ENCODE results near the gene ZNF710.
A peak's percentile ranks its signal among the peaks of the same experiment; 100 is the strongest.
"Not testable (repeated sequence)": the region's sequence is repeated elsewhere in the genome, so short reads cannot be mapped to it uniquely, and the experiment has no call there.

The ZNF710 gene

GRCh38 chr15:90101969-90102890, 101.1 kb downstream of the ZNF710 start, which contains the start of gene IDH2:
Gene IDH2, minus strand, starts transcription at chr15:90102468. Its CDS starts 78 bp downstream, at chr15:90102390.
- H3K4me3 ChIP-seq (ENCODE audit: low read depth, low read length) = peak within 1 kb of the TSS; percentile 65
- no peak for TF ChIP-seq CTCF (conservative IDR thresholded peaks at IDR 0.05; ENCODE audit: low read depth, low read length)
- peak; percentile 72 for DNase-seq (ENCODE audit: low read depth)

GRCh38 chr15:90103701-90104329, 102.7 kb downstream of the ZNF710 start:
- no peak overlapping the region for H3K4me3 ChIP-seq (ENCODE audit: low read depth, low read length)
- no peak for DNase-seq (ENCODE audit: low read depth)
- no peak for TF ChIP-seq CTCF (conservative IDR thresholded peaks at IDR 0.05; ENCODE audit: low read depth, low read length)

- TF ChIP-seq CTCF (conservative IDR thresholded peaks at IDR 0.05; ENCODE audit: low read depth, low read length) = no peak
- DNase-seq (ENCODE audit: low read depth) = no peak
- H3K4me3 ChIP-seq (ENCODE audit: low read depth, low read length) = no peak overlapping the region
Measured at GRCh38 chr15:90104551-90104950, 103.4 kb downstream of the ZNF710 start.

GRCh38 chr15:90105521-90105920, 104.4 kb downstream of the ZNF710 start:
- DNase-seq (ENCODE audit: low read depth) = no peak
- no peak for TF ChIP-seq CTCF (conservative IDR thresholded peaks at IDR 0.05; ENCODE audit: low read depth, low read length)
- no peak overlapping the region for H3K4me3 ChIP-seq (ENCODE audit: low read depth, low read length)

- peak; percentile 52 for DNase-seq (ENCODE audit: low read depth)
- H3K4me3 ChIP-seq (ENCODE audit: low read depth, low read length) = no peak overlapping the region
- no peak for TF ChIP-seq CTCF (conservative IDR thresholded peaks at IDR 0.05; ENCODE audit: low read depth, low read length)
Measured at GRCh38 chr15:90106522-90107117, 105.5 kb downstream of the ZNF710 start.

GRCh38 chr15:90108038-90108437, 106.9 kb downstream of the ZNF710 start:
- not testable (repeated sequence) for DNase-seq (ENCODE audit: low read depth); H3K4me3 ChIP-seq (ENCODE audit: low read depth, low read length)

GRCh38 chr15:90109163-90109751, 108.1 kb downstream of the ZNF710 start:
- DNase-seq (ENCODE audit: low read depth); H3K4me3 ChIP-seq (ENCODE audit: low read depth, low read length): not testable (repeated sequence)
